Measurements from ENCODE around the gene FXYD5.

DNA sequence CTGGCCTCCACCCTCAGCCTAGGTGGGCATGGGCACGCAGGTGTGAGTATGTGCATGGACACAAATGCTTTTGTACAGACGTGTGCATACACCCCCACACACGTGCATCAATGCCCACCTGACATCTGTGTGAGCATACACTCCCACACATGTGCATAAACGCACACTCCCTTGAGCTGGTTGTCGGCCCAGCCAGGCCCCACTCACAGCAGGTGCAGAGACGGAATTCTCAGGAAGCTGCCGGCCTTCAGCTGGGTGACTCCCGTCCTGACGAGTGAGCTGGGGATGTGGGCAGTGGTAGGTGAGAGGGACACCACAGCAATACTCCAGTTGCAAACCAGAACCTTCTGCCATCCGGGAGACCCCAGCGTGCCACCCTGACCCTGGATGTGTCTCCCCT, 20.7 kb upstream of the FXYD5 start:
- no peak for TF ChIP-seq POLR2AphosphoS5 (IDR thresholded peaks at IDR 0.05; ENCODE audit: low read depth, low read length)
- TF ChIP-seq RAD21 (IDR thresholded peaks at IDR 0.05; ENCODE audit: low read depth), result no peak
- TF ChIP-seq, protein P1, sequence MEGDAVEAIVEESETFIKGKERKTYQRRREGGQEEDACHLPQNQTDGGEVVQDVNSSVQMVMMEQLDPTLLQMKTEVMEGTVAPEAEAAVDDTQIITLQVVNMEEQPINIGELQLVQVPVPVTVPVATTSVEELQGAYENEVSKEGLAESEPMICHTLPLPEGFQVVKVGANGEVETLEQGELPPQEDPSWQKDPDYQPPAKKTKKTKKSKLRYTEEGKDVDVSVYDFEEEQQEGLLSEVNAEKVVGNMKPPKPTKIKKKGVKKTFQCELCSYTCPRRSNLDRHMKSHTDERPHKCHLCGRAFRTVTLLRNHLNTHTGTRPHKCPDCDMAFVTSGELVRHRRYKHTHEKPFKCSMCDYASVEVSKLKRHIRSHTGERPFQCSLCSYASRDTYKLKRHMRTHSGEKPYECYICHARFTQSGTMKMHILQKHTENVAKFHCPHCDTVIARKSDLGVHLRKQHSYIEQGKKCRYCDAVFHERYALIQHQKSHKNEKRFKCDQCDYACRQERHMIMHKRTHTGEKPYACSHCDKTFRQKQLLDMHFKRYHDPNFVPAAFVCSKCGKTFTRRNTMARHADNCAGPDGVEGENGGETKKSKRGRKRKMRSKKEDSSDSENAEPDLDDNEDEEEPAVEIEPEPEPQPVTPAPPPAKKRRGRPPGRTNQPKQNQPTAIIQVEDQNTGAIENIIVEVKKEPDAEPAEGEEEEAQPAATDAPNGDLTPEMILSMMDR (IDR thresholded peaks at IDR 0.05 in 2 of 3, conservative IDR thresholded peaks at IDR 0.05 in 1 of 3; ENCODE audit: borderline replicate concordance in 1 of 3, insufficient read depth in 1 of 3, low read depth in 2 of 3, low read length in 2 of 3), result no peak
- no peak for TF ChIP-seq ELF1 (IDR thresholded peaks at IDR 0.05; ENCODE audit: borderline replicate concordance, low read depth)
- no peak for TF ChIP-seq EZH2phosphoT487 (IDR thresholded peaks at IDR 0.05; ENCODE audit: borderline replicate concordance)
- TF ChIP-seq, protein P2, sequence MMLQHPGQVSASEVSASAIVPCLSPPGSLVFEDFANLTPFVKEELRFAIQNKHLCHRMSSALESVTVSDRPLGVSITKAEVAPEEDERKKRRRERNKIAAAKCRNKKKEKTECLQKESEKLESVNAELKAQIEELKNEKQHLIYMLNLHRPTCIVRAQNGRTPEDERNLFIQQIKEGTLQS (IDR thresholded peaks at IDR 0.05), result no peak
- no peak for TF ChIP-seq YY1 (IDR thresholded peaks at IDR 0.05; ENCODE audit: extremely low read depth, insufficient replicate concordance, low read depth, low read length)
- TF ChIP-seq, protein P3, sequence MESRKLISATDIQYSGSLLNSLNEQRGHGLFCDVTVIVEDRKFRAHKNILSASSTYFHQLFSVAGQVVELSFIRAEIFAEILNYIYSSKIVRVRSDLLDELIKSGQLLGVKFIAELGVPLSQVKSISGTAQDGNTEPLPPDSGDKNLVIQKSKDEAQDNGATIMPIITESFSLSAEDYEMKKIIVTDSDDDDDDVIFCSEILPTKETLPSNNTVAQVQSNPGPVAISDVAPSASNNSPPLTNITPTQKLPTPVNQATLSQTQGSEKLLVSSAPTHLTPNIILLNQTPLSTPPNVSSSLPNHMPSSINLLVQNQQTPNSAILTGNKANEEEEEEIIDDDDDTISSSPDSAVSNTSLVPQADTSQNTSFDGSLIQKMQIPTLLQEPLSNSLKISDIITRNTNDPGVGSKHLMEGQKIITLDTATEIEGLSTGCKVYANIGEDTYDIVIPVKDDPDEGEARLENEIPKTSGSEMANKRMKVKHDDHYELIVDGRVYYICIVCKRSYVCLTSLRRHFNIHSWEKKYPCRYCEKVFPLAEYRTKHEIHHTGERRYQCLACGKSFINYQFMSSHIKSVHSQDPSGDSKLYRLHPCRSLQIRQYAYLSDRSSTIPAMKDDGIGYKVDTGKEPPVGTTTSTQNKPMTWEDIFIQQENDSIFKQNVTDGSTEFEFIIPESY (IDR thresholded peaks at IDR 0.05; ENCODE audit: extremely low read depth, insufficient replicate concordance, low read length), result no peak
- TF ChIP-seq POLR2A (IDR thresholded peaks at IDR 0.05; ENCODE audit: borderline replicate concordance, extremely low read depth, insufficient read depth, insufficient read length), result no peak
- no peak for TF ChIP-seq EZH2 (IDR thresholded peaks at IDR 0.05)
- TF ChIP-seq, protein P4, sequence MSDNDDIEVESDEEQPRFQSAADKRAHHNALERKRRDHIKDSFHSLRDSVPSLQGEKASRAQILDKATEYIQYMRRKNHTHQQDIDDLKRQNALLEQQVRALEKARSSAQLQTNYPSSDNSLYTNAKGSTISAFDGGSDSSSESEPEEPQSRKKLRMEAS (IDR thresholded peaks at IDR 0.05), result no peak
- no peak for TF ChIP-seq EGR1 (IDR thresholded peaks at IDR 0.05; ENCODE audit: low read depth)
- TF ChIP-seq CEBPB (IDR thresholded peaks at IDR 0.05; ENCODE audit: low read depth), result no peak
- no peak for TF ChIP-seq FOSL1 (IDR thresholded peaks at IDR 0.05; ENCODE audit: low read depth)
